Breast epithelium (tissue), 3 donors: ENCODE results near the gene TMTC3.

Source experiments
- POLR2A ChIP-seq: fragments of 450-650 bp; IDR thresholded peaks from one replicate; pipeline ENCODE4 v1.6.1; 2016; ENCODE audit warnings: antibody characterized with exemption, mild to moderate bottlenecking, moderate library complexity
- TF ChIP-seq, protein P1 (sequence below), 3 donors: fragments of 450-650 bp; IDR thresholded peaks; one replicate each; pipeline ENCODE4 v1.5.1; 2016 to 2017; ENCODE audit warnings: antibody characterized with exemption in 3 of 3, mild to moderate bottlenecking in 3 of 3, moderate library complexity in 3 of 3

GRCh38 chr12:88218293-88218692 lies 76.2 kb downstream of the TMTC3 start:
- no peak for TF ChIP-seq POLR2A
- TF ChIP-seq, protein P1, sequence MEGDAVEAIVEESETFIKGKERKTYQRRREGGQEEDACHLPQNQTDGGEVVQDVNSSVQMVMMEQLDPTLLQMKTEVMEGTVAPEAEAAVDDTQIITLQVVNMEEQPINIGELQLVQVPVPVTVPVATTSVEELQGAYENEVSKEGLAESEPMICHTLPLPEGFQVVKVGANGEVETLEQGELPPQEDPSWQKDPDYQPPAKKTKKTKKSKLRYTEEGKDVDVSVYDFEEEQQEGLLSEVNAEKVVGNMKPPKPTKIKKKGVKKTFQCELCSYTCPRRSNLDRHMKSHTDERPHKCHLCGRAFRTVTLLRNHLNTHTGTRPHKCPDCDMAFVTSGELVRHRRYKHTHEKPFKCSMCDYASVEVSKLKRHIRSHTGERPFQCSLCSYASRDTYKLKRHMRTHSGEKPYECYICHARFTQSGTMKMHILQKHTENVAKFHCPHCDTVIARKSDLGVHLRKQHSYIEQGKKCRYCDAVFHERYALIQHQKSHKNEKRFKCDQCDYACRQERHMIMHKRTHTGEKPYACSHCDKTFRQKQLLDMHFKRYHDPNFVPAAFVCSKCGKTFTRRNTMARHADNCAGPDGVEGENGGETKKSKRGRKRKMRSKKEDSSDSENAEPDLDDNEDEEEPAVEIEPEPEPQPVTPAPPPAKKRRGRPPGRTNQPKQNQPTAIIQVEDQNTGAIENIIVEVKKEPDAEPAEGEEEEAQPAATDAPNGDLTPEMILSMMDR (IDR thresholded peaks at IDR 0.05): no peak
